Right atrium auricular region (tissue), 2 donors: ENCODE results near the gene NBEAL2. TPM values are rescaled to one million over a fixed set of nuclear protein-coding genes. Genes with fewer than 3 reads are reported as not detected.

Source experiments
- DNase-seq: peaks from one replicate; pipeline ENCODE4 v3.0.0-alpha.2; 2019; ENCODE audit warnings: low spot score
- H3K27ac ChIP-seq, 2 donors: fragments of 200-600 bp; sonication (generic); 1 replicate in 1 of 2; 2 replicates in 1 of 2; pipeline ENCODE4 v1.5.1; 2016 to 2019
- H3K27me3 ChIP-seq, 2 donors: fragments of 200-600 bp; sonication (generic); one replicate each; pipeline versions ENCODE4 v1.5.1 to v1.6.0; 2017 to 2019
- H3K36me3 ChIP-seq: fragments of 200-600 bp; sonication (generic); one replicate; pipeline ENCODE4 v1.5.1; 2016
- H3K4me1 ChIP-seq, 2 donors: fragments of 200-600 bp; sonication (generic); one replicate each; pipeline versions ENCODE4 v1.5.1 to v1.6.0; 2017 to 2019
- H3K4me3 ChIP-seq, 2 donors: fragments of 200-600 bp; sonication (generic); 1 replicate in 1 of 2; 2 replicates in 1 of 2; pipeline ENCODE4 v1.5.1; 2017 to 2019; ENCODE audit warnings: mild to moderate bottlenecking in 1 of 2, moderate library complexity in 1 of 2
- H3K9me3 ChIP-seq, 2 donors: fragments of 200-600 bp; sonication (generic); one replicate each; pipeline ENCODE4 v1.5.1; 2019
- CTCF ChIP-seq, 2 donors: fragments of 200-600 bp; sonication (generic); IDR thresholded peaks; one replicate each; pipeline ENCODE4 v1.5.1; 2019; ENCODE audit warnings: antibody characterized with exemption in 2 of 2
- total RNA-seq, 2 donors: library from RNA; depleted of rRNA; stranded (reverse); fragments of >200 nt; gene quantifications; one replicate each; pipeline ENCODE4 v1.1.0, GENCODE V29; 2016

Gene NBEAL2
- total RNA-seq, 2 donors from 2014 or later = 7.5 to 15.3 TPM

GRCh38 chr3:46933261-46933660, 46.2 kb upstream of the NBEAL2 start:
- peaks cover 0 to 100% of the 10 kb centered on the region in 2 donors for H3K4me1 ChIP-seq
- H3K4me3 ChIP-seq = no peak overlapping the region
- no peak for DNase-seq
- H3K27me3 ChIP-seq = no peaks in the 10 kb centered on the region
- H3K36me3 ChIP-seq = no peaks in the 10 kb centered on the region
- no peak for TF ChIP-seq CTCF (IDR thresholded peaks at IDR 0.05)
- no peaks in the 10 kb centered on the region for H3K9me3 ChIP-seq
- H3K27ac ChIP-seq = peak overlapping the region; percentile 85 to 91

DNA sequence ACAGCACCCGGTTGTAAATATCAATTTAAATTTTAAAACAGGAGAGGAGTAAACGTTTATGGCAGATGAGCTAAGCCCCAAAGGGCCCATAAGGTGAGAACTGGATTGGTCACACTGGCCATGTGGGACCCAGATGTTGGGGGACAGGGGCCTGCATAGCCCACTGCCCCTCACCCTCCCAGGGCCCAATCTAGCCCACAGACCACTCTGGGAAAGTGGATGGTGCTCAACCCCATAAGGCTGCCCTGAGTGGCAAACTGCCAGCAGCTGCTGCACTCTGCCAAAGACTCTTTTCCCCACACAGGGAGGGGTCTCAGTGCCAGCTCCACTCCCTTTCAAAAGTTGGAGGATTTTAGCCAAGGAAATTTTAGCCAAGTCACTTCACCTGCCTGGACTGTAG, 45.4 kb upstream of the NBEAL2 start:
- Histone ChIP-seq H3K4me3 (no peak overlapping the region), H3K36me3 (peaks cover 7% of the 10 kb centered on the region), H3K27me3 (no peaks in the 10 kb centered on the region), H3K4me1 (peaks cover 0 to 99% of the 10 kb centered on the region in 2 donors), H3K27ac (peak overlapping the region; percentile 85 to 91), H3K9me3 (no peaks in the 10 kb centered on the region)
- DNase-seq = no peak
- no peak for TF ChIP-seq CTCF (IDR thresholded peaks at IDR 0.05)

DNA sequence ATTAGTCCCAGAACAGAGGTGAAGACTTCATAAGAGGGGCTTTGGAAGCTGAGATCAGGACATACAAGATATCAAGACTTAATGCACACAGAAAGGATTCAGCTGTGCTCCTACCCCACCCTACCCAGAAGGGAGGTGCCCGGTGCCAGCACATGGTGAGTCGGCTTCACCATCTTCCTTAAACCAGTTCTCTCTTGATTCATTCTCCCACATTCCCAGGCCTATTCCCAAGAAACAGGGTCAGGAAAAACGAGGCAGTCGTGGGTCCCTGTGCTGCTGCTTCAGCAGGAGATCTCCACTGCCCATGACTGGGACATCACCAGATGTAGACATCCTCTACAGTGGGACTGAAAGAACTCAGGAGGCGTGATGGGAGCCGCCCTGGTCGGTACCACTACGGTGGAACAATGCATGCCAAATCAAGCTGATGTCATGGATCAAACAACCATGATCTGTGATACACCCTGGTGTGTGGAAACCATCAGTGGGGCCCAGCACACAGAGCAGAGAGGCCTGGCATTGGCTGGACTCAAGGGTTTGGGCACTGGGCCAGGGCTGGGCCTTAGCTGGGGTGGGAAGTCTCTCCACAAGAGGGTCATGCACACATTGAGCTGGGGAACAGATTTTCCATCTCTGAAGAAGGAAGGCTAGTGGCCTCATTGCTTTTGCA, 44.8 kb upstream of the NBEAL2 start:
- no peak overlapping the region for H3K4me3 ChIP-seq
- no peak for TF ChIP-seq CTCF (IDR thresholded peaks at IDR 0.05)
- no peaks in the 10 kb centered on the region for H3K27me3 ChIP-seq
- DNase-seq = no peak
- H3K27ac ChIP-seq = peak overlapping the region; percentile 85 to 91
- peaks cover 13% of the 10 kb centered on the region for H3K36me3 ChIP-seq
- no peaks in the 10 kb centered on the region for H3K9me3 ChIP-seq
- peaks cover 0 to 97% of the 10 kb centered on the region in 2 donors for H3K4me1 ChIP-seq

GRCh38 chr3:46935168-46935858, 44.2 kb upstream of the NBEAL2 start:
- H3K4me3 ChIP-seq = no peak overlapping the region
- no peaks in the 10 kb centered on the region for H3K27me3 ChIP-seq
- peak; percentile 19 to 70 for TF ChIP-seq CTCF (IDR thresholded peaks at IDR 0.05)
- H3K36me3 ChIP-seq = peaks cover 19% of the 10 kb centered on the region
- H3K4me1 ChIP-seq = peaks cover 0 to 97% of the 10 kb centered on the region in 2 donors
- peak overlapping the region; percentile 85 to 91 for H3K27ac ChIP-seq
- DNase-seq = peak; percentile 95
- no peaks in the 10 kb centered on the region for H3K9me3 ChIP-seq

DNA sequence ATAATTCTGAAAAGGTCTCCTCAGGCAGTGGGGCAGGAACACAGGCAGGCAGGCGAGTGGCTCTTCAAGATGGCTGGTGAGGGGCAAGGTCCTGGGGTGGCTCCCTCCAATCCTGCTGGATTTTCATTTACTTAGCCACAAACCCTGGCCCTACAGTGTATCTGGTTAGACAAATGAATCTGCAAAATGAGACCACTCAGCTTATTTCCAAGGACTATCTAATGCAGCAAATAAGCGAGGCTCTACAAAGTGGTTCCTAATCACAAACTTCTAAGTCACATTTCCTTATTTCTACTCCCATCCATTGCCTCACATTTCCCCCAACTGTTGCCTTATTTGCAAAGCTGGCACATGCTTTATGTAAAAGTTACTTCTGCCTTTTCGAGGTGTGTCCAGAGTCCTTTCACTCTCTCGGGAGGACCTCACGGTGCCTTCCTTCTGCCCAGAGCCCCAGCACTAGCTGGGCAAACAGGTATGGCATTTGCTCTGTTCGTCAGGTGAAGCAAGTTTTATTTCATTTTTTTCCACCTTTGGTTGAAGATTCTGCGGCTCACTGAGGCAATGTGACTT, 43.4 kb upstream of the NBEAL2 start:
- Histone ChIP-seq H3K27me3 (no peaks in the 10 kb centered on the region), H3K4me3 (no peak overlapping the region), H3K4me1 (peaks cover 0 to 97% of the 10 kb centered on the region in 2 donors), H3K36me3 (peaks cover 25% of the 10 kb centered on the region), H3K9me3 (no peaks in the 10 kb centered on the region), H3K27ac (peak overlapping the region; percentile 85 to 91)
- no peak for DNase-seq
- TF ChIP-seq CTCF (IDR thresholded peaks at IDR 0.05) = no peak
